Thymus (tissue), 11 donors: ENCODE data around the gene PLA2G2C. TPM values are rescaled to one million over a fixed set of nuclear protein-coding genes. Genes with fewer than 3 reads are reported as not detected.

Experiments used
- DNase-seq, 9 donors: peaks; one replicate each; pipeline ENCODE4 v3.0.0-alpha.2; 2013; ENCODE audit warnings: low spot score in 9 of 9, low read depth in 6 of 9, missing footprints in 1 of 9
- H3K27ac ChIP-seq, 2 donors: one replicate each; pipeline ENCODE4 v1.5.1; 2013; ENCODE audit warnings: control low read depth in 1 of 2, low read depth in 1 of 2, low read length in 1 of 2, mild to moderate bottlenecking in 1 of 2, moderate library complexity in 1 of 2
- H3K27me3 ChIP-seq, 2 donors: one replicate each; pipeline ENCODE4 v1.5.1; 2013; ENCODE audit warnings: low read length in 1 of 2; ENCODE audit not compliant: control insufficient read depth in 2 of 2, insufficient read depth in 1 of 2
- H3K36me3 ChIP-seq, 2 donors: one replicate each; pipeline ENCODE4 v1.5.1; 2013; ENCODE audit warnings: low read length in 1 of 2, mild to moderate bottlenecking in 1 of 2, moderate library complexity in 1 of 2; ENCODE audit not compliant: control insufficient read depth in 2 of 2, insufficient read depth in 2 of 2
- H3K4me1 ChIP-seq, 2 donors: one replicate each; pipeline ENCODE4 v1.5.1; 2013; ENCODE audit warnings: low read length in 2 of 2; ENCODE audit not compliant: control insufficient read depth in 2 of 2, insufficient read depth in 2 of 2
- H3K4me3 ChIP-seq, 2 donors: one replicate each; pipeline ENCODE4 v1.5.1; 2013; ENCODE audit warnings: low read length in 2 of 2, control low read depth in 1 of 2, mild to moderate bottlenecking in 1 of 2
- H3K9me3 ChIP-seq, 2 donors: one replicate each; pipeline ENCODE4 v1.5.1; 2013; ENCODE audit warnings: low read length in 1 of 2, mild to moderate bottlenecking in 1 of 2; ENCODE audit not compliant: control insufficient read depth in 2 of 2, insufficient read depth in 1 of 2
- WGBS: extraction: QIAGEN DNeasy Blood & Tissue Kit; methylation state at CpG from one replicate; pipeline ENCODE4 v1.1.7; 2013; 5-methylcytosine and 5-hydroxymethylcytosine counted together
- polyA plus RNA-seq: library from polyadenylated mRNA; stranded (reverse); fragments of 200-250 nt; gene quantifications from one replicate; pipeline ENCODE4 v1.2.3, GENCODE V29; 2013
- total RNA-seq: library from RNA; stranded (reverse); fragments of 120-200 nt; gene quantifications from one replicate; pipeline ENCODE4 v1.2.4, GENCODE V29; 2013
- donor health status: healthy.

Gene PLA2G2C
- total and polyA plus RNA-seq, 2 donors: 0.02 to 0.19 TPM

- H3K9me3 ChIP-seq: no peaks in the 10 kb centered on the region
- H3K4me3 ChIP-seq: no peak overlapping the region
- peaks cover 7 to 16% of the 10 kb centered on the region in 2 donors for H3K4me1 ChIP-seq
- WGBS: 94% methylated on average over 10 of the region's 10 CpGs
- no peak overlapping the region for H3K27ac ChIP-seq
- DNase-seq: no peak
- peaks cover 9 to 38% of the 10 kb centered on the region in 2 donors for H3K27me3 ChIP-seq
- H3K36me3 ChIP-seq: no peaks in the 10 kb centered on the region
Observed at GRCh38 chr1:20183035-20183434, 3.3 kb downstream of the PLA2G2C start.

GRCh38 chr1:20182415-20182814 lies 3.9 kb downstream of the PLA2G2C start:
- peaks cover 9 to 36% of the 10 kb centered on the region in 2 donors for H3K27me3 ChIP-seq
- no peak overlapping the region for H3K27ac ChIP-seq
- DNase-seq: no peak

GRCh38 chr1:20180844-20181207 lies 5.5 kb downstream of the PLA2G2C start:
- Histone ChIP-seq H3K4me1 (peaks cover 3 to 7% of the 10 kb centered on the region in 2 donors), H3K36me3 (no peaks in the 10 kb centered on the region), H3K27ac (no peak overlapping the region), H3K4me3 (no peak overlapping the region), H3K9me3 (no peaks in the 10 kb centered on the region), H3K27me3 (peaks cover 2 to 21% of the 10 kb centered on the region in 2 donors)
- 93% methylated on average over 3 of the region's 3 CpGs for WGBS
- no peak for DNase-seq

More at GRCh38 chr1:20182415-20182814, 3.9 kb downstream of the PLA2G2C start:
- no peaks in the 10 kb centered on the region for H3K36me3 ChIP-seq
- H3K4me1 ChIP-seq: peaks cover 7 to 16% of the 10 kb centered on the region in 2 donors
- H3K4me3 ChIP-seq: no peak overlapping the region
- no peaks in the 10 kb centered on the region for H3K9me3 ChIP-seq

DNA sequence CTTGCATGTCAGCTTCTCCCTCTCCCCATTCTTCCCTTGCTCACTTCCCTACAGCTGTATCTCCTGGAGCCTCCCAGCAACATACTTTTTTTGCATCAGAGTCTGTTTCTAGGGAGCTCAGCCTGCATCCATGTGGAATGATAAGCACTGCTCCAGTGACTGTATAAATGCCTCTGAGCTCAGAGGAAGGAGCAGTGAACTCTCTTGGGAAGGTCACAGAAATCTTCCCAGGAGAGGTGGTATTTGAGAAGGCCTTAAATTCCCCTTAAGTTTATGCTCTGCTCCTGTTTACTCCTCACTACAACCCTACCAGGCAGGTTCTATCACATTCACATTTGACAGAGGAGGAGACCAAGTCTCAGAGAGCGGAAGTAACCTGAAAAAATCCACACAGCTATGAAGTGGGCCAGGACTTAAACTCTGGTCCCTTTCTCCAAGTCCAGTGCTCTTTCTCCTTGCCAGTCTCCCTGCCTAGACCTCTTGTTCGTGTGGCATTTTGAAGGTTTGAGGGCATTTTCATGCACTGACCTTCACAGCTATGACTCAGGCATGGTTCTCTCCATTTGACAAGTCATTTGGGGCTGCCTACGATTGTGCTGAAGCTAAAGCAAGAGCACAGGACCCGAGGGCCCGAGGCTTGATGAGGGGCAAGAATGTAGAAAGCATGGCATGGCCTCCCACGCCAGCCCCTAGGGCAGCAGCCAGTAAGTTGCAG lies 6.0 kb downstream of the PLA2G2C start:
- no peak for DNase-seq
- Histone ChIP-seq H3K36me3 (no peaks in the 10 kb centered on the region), H3K4me1 (peaks cover 2 to 3% of the 10 kb centered on the region in 2 donors), H3K9me3 (no peaks in the 10 kb centered on the region), H3K27me3 (peaks cover 2 to 16% of the 10 kb centered on the region in 2 donors), H3K27ac (no peak overlapping the region), H3K4me3 (no peak overlapping the region)
- 91% methylated on average over 6 of the region's 6 CpGs for WGBS

DNA sequence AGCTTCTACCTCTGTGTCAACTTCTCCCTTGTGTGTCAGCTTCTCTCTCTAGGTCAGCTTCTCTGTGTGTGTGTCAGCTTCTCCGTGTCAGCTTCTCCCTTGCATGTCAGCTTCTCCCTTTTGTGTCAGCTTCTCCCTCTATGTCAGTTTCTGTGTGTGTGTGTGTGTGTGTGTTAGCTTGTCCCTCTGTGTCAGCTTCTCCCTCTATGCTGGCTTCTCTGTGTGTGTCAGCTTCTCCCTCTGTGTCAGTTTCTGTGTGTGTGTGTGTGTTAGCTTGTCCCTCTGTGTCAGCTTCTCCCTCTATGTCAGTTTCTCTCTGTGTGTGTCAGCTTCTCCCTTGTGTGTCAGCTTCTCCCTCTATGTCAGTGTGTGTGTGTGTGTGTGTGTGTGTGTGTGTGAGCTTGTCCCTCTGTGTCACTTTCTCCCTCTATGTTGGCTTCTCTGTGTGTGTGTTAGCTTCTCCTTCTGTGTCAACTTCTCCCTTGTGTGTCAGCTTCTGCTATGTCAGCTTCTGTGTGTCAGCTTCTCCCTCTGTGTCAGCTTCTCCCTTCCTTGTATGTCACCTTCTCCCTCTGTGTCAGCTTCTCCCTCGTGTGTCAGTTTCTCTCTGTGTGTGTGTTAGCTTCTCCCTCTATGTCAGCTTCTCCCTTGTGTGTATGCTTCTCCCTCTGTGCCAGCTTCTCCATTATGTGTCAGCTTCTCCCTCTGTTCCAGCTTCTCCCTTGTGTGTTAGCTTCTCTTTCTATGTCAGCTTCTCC lies 6.8 kb downstream of the PLA2G2C start:
- H3K27me3 ChIP-seq: peaks cover 0 to 9% of the 10 kb centered on the region in 2 donors
- WGBS: 94% methylated on average over 2 of the region's 2 CpGs
- no peaks in the 10 kb centered on the region for H3K36me3 ChIP-seq
- no peak overlapping the region for H3K4me3 ChIP-seq
- no peaks in the 10 kb centered on the region for H3K9me3 ChIP-seq
- no peak overlapping the region for H3K27ac ChIP-seq
- no peaks in the 10 kb centered on the region for H3K4me1 ChIP-seq
- DNase-seq: no peak

DNA sequence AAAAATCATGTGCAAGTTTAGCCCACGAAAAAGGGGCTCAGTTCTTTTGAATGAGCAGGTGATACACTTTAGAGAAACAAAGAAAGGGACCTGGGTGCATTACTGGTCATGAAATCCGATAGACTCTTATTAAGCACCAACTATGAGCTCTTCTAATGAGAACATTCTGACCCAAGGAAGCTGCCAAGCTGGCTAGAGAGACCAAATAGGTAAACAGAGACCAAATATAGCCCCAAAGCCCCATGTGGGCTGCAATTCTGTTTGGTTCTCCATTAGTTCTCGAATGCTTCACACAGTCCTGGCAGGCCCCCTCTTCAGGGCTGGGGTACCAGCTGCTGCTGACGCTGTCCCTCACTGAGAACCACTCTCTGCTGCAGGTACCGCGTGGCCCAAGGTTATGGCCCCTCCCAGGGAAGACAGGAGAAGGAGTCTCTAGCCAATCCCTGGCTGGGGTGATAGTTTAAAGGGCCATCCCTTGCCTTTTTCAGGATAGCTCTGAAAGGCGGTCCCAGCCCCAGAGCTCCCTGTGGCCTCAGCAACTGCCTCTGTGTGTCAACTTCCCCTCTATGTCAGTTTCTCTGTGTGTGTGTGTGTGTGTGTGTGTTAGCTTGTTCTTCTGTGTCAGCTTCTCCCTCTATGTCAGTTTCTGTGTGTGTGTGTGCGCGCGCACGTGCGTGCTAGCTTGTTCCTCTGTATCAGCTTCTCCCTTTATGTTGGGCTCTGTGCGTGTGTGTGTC lies 7.5 kb downstream of the PLA2G2C start:
- H3K36me3 ChIP-seq: no peaks in the 10 kb centered on the region
- no peaks in the 10 kb centered on the region for H3K4me1 ChIP-seq
- DNase-seq: no peak
- H3K9me3 ChIP-seq: no peaks in the 10 kb centered on the region
- no peak overlapping the region for H3K27ac ChIP-seq
- H3K27me3 ChIP-seq: peaks cover 0 to 3% of the 10 kb centered on the region in 2 donors
- no peak overlapping the region for H3K4me3 ChIP-seq
- 86% methylated on average over 13 of the region's 13 CpGs for WGBS

DNA sequence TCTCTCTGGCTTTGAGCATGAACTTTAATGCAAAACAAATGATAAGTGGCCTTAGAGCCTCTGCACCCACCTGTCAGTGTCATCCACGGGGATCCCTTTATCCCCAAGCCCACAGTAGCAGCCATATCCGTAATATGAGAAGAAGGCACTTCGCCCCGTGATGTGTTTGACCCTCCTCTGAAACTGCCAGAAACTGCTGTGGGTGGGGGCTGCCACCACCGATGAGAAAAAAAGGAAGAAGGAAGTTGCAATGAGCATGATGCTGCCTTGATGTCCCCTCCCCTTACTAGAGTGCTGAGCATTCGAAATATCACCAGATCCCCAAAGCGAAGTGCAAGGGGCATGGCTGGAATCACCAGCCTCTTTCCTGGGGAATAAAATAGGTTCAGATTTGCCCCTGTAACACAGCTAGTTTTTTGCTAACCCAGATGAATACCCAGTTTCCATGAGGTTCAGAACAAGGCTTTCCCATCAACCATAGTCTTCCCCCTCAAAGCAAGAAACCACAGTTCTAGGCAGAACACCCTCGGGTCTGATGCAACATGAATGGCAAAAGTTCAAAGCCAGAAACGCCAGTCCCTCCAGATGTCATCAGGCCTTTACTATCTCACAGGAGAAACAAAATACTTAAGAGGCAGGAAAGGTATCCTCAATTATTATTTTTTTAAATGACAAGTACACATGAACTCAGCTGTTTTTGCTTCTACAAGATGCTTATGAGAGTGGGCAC lies 11.2 kb downstream of the PLA2G2C start:
- Histone ChIP-seq H3K4me3 (no peak overlapping the region), H3K36me3 (no peaks in the 10 kb centered on the region), H3K27me3 (no peaks in the 10 kb centered on the region), H3K4me1 (no peaks in the 10 kb centered on the region), H3K27ac (no peak overlapping the region), H3K9me3 (no peaks in the 10 kb centered on the region)
- 68% methylated on average over 9 of the region's 9 CpGs for WGBS
- DNase-seq: no peak

- WGBS: 94% methylated on average over 12 of the region's 12 CpGs
- Histone ChIP-seq H3K4me3 (no peak overlapping the region), H3K27me3 (no peaks in the 10 kb centered on the region), H3K36me3 (no peaks in the 10 kb centered on the region), H3K9me3 (no peaks in the 10 kb centered on the region), H3K27ac (no peak overlapping the region), H3K4me1 (no peaks in the 10 kb centered on the region)
- no peak for DNase-seq
Observed at GRCh38 chr1:20172033-20172590, 14.2 kb downstream of the PLA2G2C start.
